Measurements from ENCODE around the gene NT5DC3. TPM values are rescaled to one million over a fixed set of nuclear protein-coding genes. Genes with fewer than 3 reads are reported as not detected.

NT5DC3 gene
- total and polyA plus RNA-seq, 9 of the 15 experiments (the other 6 are each of a cell fraction or from before 2014, with no cell fraction given) = 6.3 to 33.5 (median 24.5) TPM

DNA sequence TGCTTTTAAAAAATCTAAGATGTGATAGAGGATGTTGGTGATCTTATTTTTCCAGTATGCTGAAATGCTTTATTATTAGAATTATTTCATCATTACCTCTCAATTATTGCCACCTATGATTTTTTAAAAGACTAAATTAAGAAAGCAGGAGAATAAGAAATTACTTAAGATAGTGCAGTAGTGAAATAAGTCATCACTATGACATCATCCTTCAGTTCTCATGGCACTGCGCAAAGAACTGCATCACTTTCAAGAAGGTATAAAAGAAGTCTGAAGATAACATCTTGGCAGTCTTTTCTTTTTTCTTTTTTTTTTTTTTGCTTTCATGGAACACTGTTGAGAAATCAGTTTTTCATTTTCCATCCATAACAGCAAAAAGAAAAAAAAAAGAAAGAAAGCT is 24.4 kb downstream of the NT5DC3 start (continued):
- no peak for TF ChIP-seq HCFC1 (IDR thresholded peaks at IDR 0.05; ENCODE audit: low read depth, low read length)
- TF ChIP-seq, protein P1, sequence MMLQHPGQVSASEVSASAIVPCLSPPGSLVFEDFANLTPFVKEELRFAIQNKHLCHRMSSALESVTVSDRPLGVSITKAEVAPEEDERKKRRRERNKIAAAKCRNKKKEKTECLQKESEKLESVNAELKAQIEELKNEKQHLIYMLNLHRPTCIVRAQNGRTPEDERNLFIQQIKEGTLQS (IDR thresholded peaks at IDR 0.05) = peak; percentile 78
- TF ChIP-seq, protein P1 (CRISPR knock-in tag; conservative IDR thresholded peaks at IDR 0.05) = no peak
- TF ChIP-seq ETV5 (CRISPR knock-in tag; IDR thresholded peaks at IDR 0.05; ENCODE audit: low read depth) = no peak
- no peak for TF ChIP-seq ZNF445 (CRISPR knock-in tag; IDR thresholded peaks at IDR 0.05; ENCODE audit: low read depth)

DNA sequence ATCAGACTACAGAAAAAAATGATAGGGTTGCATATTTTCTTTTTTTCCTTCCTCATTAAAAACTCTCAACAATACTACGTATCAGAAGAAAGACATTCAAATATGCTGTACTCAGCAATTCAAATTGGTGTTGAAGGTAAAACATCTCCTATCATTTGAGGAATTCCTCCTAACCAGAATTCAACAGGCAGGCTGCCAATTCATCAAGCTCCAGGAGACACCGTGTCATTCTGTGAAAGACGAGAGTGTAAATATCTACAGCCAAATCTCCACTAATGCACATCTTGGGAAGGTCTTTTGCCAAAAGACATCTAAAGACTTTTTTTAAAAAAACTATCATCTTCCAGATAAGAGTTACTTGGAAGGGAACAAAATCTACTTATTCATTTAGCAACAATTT is 26.6 kb downstream of the NT5DC3 start:
- Histone ChIP-seq H2AFZ (ENCODE audit: low read depth, low read length) (no peak overlapping the region), H4K20me1 (replicated peaks; ENCODE audit: control insufficient read depth, insufficient read depth, low read length) (no peaks in the 10 kb centered on the region), H3K9me3 (replicated peaks; ENCODE audit: control insufficient read depth, insufficient read depth, low read depth, low read length) (peaks cover 2% of the 10 kb centered on the region; the same call in 1 of the 2 replicates), H3K36me3 (ENCODE audit: control insufficient read depth, insufficient read depth, low read length) (peaks cover 76% of the 10 kb centered on the region), H3K9ac (ENCODE audit: insufficient read depth in 1 of 2, low read depth in 2 of 2, low read length in 2 of 2) (no peak overlapping the region), H3K79me2 (ENCODE audit: control insufficient read depth, insufficient read depth, low read length) (peaks cover 62% of the 10 kb centered on the region), H3K4me3 (no peak overlapping the region), H3K4me1 (replicated peaks in 1 of 2; ENCODE audit: control insufficient read depth in 2 of 2, insufficient read depth in 2 of 2, low read length in 2 of 2) (peaks cover 0 to 12% of the 10 kb centered on the region in 2 experiments; a peak in 3 of 5 replicates), H3K9me1 (ENCODE audit: control insufficient read depth, insufficient read depth, low read length) (no peaks in the 10 kb centered on the region), H3K27me3 (ENCODE audit: control insufficient read depth in 2 of 2, insufficient read depth in 2 of 2, low read length in 2 of 2) (no peaks in the 10 kb centered on the region), H3K27ac (ENCODE audit: extremely low read depth, low read depth, low read length) (no peak overlapping the region), H3K4me2 (ENCODE audit: insufficient read depth, low read length) (no peak overlapping the region)
- in situ Hi-C loops (cut with MboI) (no loop called here), intact Hi-C loops (cut with micrococcal nuclease) (no loop called here)
- 39% methylated on average over 3 of the region's 3 CpGs for WGBS (ENCODE audit: insufficient coverage, low coverage, missing lambda C conversion rate)
- no peak for ATAC-seq
- ChIA-PET POLR2A (interaction anchor here (0.6 to 1.2 kb wide), 2 partner anchors 13 to 1253 kb away, joined by 3 read pairs; no protein-coding TSS in a partner anchor), CTCF (ENCODE audit: low intra/inter-chr PET ratio) (no interaction called here)
- no TSS peak for BruUV-seq (replicated peaks)
- FAIRE-seq = no peak
- DNase-seq (ENCODE audit: extremely low read depth in 1 of 4, low spot score in 3 of 4) = no peak
- TF ChIP-seq, protein P2, sequence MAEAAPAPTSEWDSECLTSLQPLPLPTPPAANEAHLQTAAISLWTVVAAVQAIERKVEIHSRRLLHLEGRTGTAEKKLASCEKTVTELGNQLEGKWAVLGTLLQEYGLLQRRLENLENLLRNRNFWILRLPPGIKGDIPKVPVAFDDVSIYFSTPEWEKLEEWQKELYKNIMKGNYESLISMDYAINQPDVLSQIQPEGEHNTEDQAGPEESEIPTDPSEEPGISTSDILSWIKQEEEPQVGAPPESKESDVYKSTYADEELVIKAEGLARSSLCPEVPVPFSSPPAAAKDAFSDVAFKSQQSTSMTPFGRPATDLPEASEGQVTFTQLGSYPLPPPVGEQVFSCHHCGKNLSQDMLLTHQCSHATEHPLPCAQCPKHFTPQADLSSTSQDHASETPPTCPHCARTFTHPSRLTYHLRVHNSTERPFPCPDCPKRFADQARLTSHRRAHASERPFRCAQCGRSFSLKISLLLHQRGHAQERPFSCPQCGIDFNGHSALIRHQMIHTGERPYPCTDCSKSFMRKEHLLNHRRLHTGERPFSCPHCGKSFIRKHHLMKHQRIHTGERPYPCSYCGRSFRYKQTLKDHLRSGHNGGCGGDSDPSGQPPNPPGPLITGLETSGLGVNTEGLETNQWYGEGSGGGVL (CRISPR knock-in tag; IDR thresholded peaks at IDR 0.05) = no peak
- TF ChIP-seq ZNF140 (CRISPR knock-in tag; IDR thresholded peaks at IDR 0.05) = no peak
- TF ChIP-seq LEF1 (IDR thresholded peaks at IDR 0.05) = no peak
- TF ChIP-seq, protein P3, sequence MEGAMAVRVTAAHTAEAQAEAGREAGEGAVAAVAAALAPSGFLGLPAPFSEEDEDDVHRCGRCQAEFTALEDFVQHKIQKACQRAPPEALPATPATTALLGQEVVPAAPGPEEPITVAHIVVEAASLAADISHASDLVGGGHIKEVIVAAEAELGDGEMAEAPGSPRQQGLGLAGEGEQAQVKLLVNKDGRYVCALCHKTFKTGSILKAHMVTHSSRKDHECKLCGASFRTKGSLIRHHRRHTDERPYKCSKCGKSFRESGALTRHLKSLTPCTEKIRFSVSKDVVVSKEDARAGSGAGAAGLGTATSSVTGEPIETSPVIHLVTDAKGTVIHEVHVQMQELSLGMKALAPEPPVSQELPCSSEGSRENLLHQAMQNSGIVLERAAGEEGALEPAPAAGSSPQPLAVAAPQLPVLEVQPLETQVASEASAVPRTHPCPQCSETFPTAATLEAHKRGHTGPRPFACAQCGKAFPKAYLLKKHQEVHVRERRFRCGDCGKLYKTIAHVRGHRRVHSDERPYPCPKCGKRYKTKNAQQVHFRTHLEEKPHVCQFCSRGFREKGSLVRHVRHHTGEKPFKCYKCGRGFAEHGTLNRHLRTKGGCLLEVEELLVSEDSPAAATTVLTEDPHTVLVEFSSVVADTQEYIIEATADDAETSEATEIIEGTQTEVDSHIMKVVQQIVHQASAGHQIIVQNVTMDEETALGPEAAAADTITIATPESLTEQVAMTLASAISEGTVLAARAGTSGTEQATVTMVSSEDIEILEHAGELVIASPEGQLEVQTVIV (CRISPR knock-in tag; IDR thresholded peaks at IDR 0.05; ENCODE audit: borderline replicate concordance) = no peak
- TF ChIP-seq ZNF316 (IDR thresholded peaks at IDR 0.05) = peak; percentile 89
- TF ChIP-seq SNIP1 (IDR thresholded peaks at IDR 0.05; ENCODE audit: low read depth) = no peak
- no peak for TF ChIP-seq NR3C1 (CRISPR knock-in tag; IDR thresholded peaks at IDR 0.05)
- TF ChIP-seq MCM7 (IDR thresholded peaks at IDR 0.05) = no peak
- TF ChIP-seq MAFK (IDR thresholded peaks at IDR 0.05; ENCODE audit: low read length) = peak; percentile 55; the same call in 1 of the 2 replicates
- TF ChIP-seq C11orf30 (IDR thresholded peaks at IDR 0.05; ENCODE audit: low read depth) = peak; percentile 69
- TF ChIP-seq SMARCA5 (IDR thresholded peaks at IDR 0.05) = no peak
- TF ChIP-seq HMG20A (CRISPR knock-in tag; conservative IDR thresholded peaks at IDR 0.05) = no peak
- TF ChIP-seq GATAD2B (IDR thresholded peaks at IDR 0.05; ENCODE audit: borderline replicate concordance) = no peak
- no peak for TF ChIP-seq TAF7 (tag; IDR thresholded peaks at IDR 0.05)
- TF ChIP-seq MAFG (tag; conservative IDR thresholded peaks at IDR 0.05) = peak; percentile 70
